T-cell (primary cell): ENCODE measurements around the gene CCDC33. TPM values are rescaled to one million over a fixed set of nuclear protein-coding genes. Genes with fewer than 3 reads are reported as not detected.

ENCODE experiments used
- ATAC-seq, 4 experiments: fragments of 200-7000 bp in 3 of 4; fragments of 150-1000 bp in 1 of 4; cut with Tn5 transposase; replicated peaks in 1 of 4; 1 replicate in 3 of 4; 2 replicates in 1 of 4; pipeline ENCODE4 v1.10.0; 2021; ENCODE audit warnings: moderate library complexity in 3 of 4, mild to moderate bottlenecking in 2 of 4, moderate number of reproducible peaks in 1 of 4
- CTCF ChIA-PET, 2 donors: fragments of 300-600 bp; sonication (Branson Sonifier 250); formaldehyde crosslinking; loops; one replicate each; lab custom pipeline; 2022; ENCODE audit warnings: antibody characterized with exemption in 2 of 2; lab: Charles Lee
- POLR2A ChIA-PET, 2 donors: fragments of 300-600 bp; sonication (Branson Sonifier 250); formaldehyde crosslinking; loops; one replicate each; lab custom pipeline; 2022; ENCODE audit warnings: antibody characterized with exemption in 2 of 2; lab: Charles Lee
- DNase-seq, 35 experiments: peaks; one replicate each; pipeline versions ENCODE4 v3.0.0 to v3.0.0-alpha.2; 2013 to 2023
- H3K27ac ChIP-seq: one replicate; pipeline ENCODE4 v1.5.1; 2013; ENCODE audit warnings: low read length
- H3K27me3 ChIP-seq, 2 experiments: replicated peaks in 1 of 2; 1 replicate in 1 of 2; 2 replicates in 1 of 2; pipeline versions ENCODE4 v1.6.1 to v1.7.0; 2013; ENCODE audit warnings: low read length in 1 of 2, mixed read lengths in 1 of 2; ENCODE audit not compliant: control insufficient read depth in 2 of 2, insufficient read depth in 2 of 2; ENCODE audit errors: extremely low read depth in 1 of 2
- H3K36me3 ChIP-seq, 2 donors: 1 replicate in 1 of 2; 2 replicates in 1 of 2; pipeline versions ENCODE4 v1.6.1 to v1.7.0; 2013; ENCODE audit warnings: low read length in 1 of 2; ENCODE audit not compliant: control insufficient read depth in 2 of 2, insufficient read depth in 1 of 2; ENCODE audit errors: extremely low read depth in 1 of 2
- H3K4me1 ChIP-seq, 2 experiments: 1 replicate in 1 of 2; 2 replicates in 1 of 2; pipeline versions ENCODE4 v1.6.1 to v1.7.0; 2013; ENCODE audit warnings: low read length in 2 of 2, mixed read lengths in 1 of 2; ENCODE audit not compliant: insufficient read depth in 2 of 2, control insufficient read depth in 1 of 2; ENCODE audit errors: extremely low read depth in 1 of 2
- H3K4me3 ChIP-seq, 2 donors: 1 replicate in 1 of 2; 2 replicates in 1 of 2; pipeline versions ENCODE4 v1.5.1 to v1.7.0; 2013; ENCODE audit warnings: mild to moderate bottlenecking in 2 of 2, low read length in 1 of 2, moderate library complexity in 1 of 2; ENCODE audit not compliant: control insufficient read depth in 1 of 2; ENCODE audit errors: extremely low read depth in 1 of 2
- H3K9me3 ChIP-seq: 2 replicates; pipeline ENCODE4 v1.7.0; 2013
- H3K27ac Mint-ChIP-seq, 2 donors: one replicate each; pipeline ENCODE4 v1.8.0; 2020 to 2021; ENCODE audit warnings: mild to moderate bottlenecking in 2 of 2, mixed read lengths in 2 of 2
- H3K27me3 Mint-ChIP-seq, 2 donors: one replicate each; pipeline ENCODE4 v1.8.0; 2021 to 2022; ENCODE audit warnings: mixed read lengths in 2 of 2
- H3K36me3 Mint-ChIP-seq: one replicate; pipeline ENCODE4 v1.8.0; 2021; ENCODE audit warnings: mixed read lengths
- H3K4me1 Mint-ChIP-seq, 3 donors: one replicate each; pipeline ENCODE4 v1.8.0; 2020 to 2022; ENCODE audit warnings: mixed read lengths in 3 of 3, mild to moderate bottlenecking in 1 of 3
- H3K4me3 Mint-ChIP-seq, 3 donors: one replicate each; pipeline ENCODE4 v1.8.0; 2020 to 2022; ENCODE audit warnings: mild to moderate bottlenecking in 3 of 3, mixed read lengths in 3 of 3, moderate library complexity in 3 of 3
- H3K9me3 Mint-ChIP-seq, 3 donors: one replicate each; pipeline ENCODE4 v1.8.0; 2020 to 2022; ENCODE audit warnings: mixed read lengths in 3 of 3
- WGBS: methylation state at CpG from one replicate; pipeline ENCODE4 v1.1.5; 2013; ENCODE audit warnings: missing lambda C conversion rate; ENCODE audit not compliant: insufficient coverage; 5-methylcytosine and 5-hydroxymethylcytosine counted together
- total RNA-seq, 35 experiments: library from RNA in 6 of 35; stranded (reverse) in 6 of 35; fragments of 120-200 nt in 1 of 35; gene quantifications; one replicate each; pipeline versions ENCODE4 v1.2.1 to v1.2.4 and lab custom pipeline; 2013 to 2026

Gene CCDC33
- total RNA-seq, 5 donors from 2014 or later (not counting 1 experiment from before 2014, with no cell fraction given), result not detected

DNA sequence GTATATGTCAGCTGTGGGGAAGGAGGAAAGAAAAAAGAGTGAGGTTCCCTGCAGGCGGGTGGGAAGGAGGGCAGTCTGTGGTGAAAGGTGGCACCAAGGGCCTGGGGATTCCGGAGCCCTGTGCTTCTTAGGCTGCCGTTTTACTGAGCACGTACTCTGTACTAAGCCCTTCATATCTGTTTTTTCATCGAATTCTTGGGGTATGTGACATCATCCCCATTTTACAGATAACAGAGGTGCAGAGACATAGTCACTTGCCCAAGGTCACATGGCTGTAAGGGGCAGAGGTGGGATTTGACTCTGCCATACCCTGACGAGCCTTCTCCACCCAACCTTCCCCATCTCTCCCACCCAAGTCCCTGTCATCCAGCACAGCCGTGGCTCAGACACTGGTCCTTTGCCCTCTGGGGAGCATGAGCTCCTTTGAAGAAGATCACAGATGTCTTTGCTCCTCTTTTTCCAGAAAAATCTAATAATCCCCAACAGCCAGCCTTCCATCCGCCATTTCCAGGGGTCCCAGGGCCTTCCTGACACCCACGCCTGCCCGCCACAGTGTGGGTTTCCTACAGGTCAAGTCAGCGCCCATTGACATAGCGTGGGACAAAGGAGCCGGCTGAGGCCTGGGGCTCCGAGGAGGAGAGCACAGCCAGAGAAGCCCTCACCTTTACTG, 107.1 kb downstream of the CCDC33 start:
- Mint-ChIP-seq H3K27me3 (peaks cover 0 to 7% of the 10 kb centered on the region in 2 donors), H3K36me3 (no peaks in the 10 kb centered on the region), H3K27ac (no peak overlapping the region), H3K4me1 (no peaks in the 10 kb centered on the region), H3K4me3 (no peak overlapping the region), H3K9me3 (no peaks in the 10 kb centered on the region)
- no peaks in the 10 kb centered on the region for H3K36me3 ChIP-seq
- H3K4me1 ChIP-seq, result no peaks in the 10 kb centered on the region
- DNase-seq (no peak), ATAC-seq (no peak)
- no peak overlapping the region for H3K4me3 ChIP-seq
- peaks cover 0 to 17% of the 10 kb centered on the region in 2 experiments for H3K27me3 ChIP-seq
- POLR2A ChIA-PET, result no interaction called here
- WGBS, result 86% methylated on average over 10 of the region's 14 CpGs
- no peaks in the 10 kb centered on the region for H3K9me3 ChIP-seq
- H3K27ac ChIP-seq, result no peak overlapping the region
- CTCF ChIA-PET, result no interaction called here

DNA sequence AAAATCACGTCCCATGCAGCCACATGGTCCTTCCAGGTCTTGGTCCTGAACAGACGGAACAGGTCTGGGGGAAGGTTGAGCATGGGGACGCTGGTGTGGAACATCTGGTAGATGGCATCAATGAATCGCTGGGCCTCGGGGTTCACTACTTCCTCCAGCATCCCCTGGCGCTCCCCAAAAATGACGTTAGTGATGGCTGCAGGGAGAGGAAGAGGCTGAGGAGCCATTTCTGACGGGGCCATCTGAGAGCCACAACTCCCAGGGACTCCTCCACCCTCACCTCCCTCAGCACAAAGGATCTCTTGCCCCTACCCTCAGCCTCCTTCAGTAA, 107.6 kb downstream of the CCDC33 start:
- Histone ChIP-seq H3K36me3 (no peaks in the 10 kb centered on the region), H3K27ac (no peak overlapping the region), H3K27me3 (peaks cover 0 to 17% of the 10 kb centered on the region in 2 experiments), H3K4me3 (no peak overlapping the region), H3K9me3 (no peaks in the 10 kb centered on the region), H3K4me1 (no peaks in the 10 kb centered on the region)
- no peak overlapping the region for H3K4me3 Mint-ChIP-seq
- ATAC-seq (no peak), DNase-seq (no peak)
- peaks cover 0 to 7% of the 10 kb centered on the region in 2 donors for H3K27me3 Mint-ChIP-seq
- no peaks in the 10 kb centered on the region for H3K9me3 Mint-ChIP-seq
- CTCF ChIA-PET, result no interaction called here
- H3K36me3 Mint-ChIP-seq, result no peaks in the 10 kb centered on the region
- WGBS, result no CpG with 5 or more reads among the region's 8 CpGs
- no peaks in the 10 kb centered on the region for H3K4me1 Mint-ChIP-seq
- H3K27ac Mint-ChIP-seq, result no peak overlapping the region
- POLR2A ChIA-PET, result no interaction called here

DNA sequence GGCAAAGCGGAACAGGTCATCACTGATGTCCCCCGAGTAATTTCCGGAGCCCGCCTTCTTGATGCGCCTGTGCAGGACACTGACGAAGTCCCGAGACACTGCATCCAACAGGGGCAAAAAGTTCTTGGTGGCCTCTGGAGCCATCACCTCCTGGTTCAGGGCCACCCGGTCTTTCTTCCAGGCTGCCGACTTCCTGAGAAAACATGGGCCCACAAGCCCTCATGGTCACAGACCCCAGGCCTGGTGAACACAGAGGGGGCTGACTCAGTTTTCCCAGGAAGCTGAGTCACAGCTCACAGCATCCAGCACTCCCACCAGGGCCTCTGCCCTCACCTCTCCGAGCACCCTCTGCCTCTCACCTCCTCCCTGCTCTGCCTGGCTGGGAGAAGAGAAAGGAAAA, 108.9 kb downstream of the CCDC33 start:
- no peak overlapping the region for H3K27ac ChIP-seq
- H3K4me1 ChIP-seq, result no peaks in the 10 kb centered on the region
- no peaks in the 10 kb centered on the region for H3K36me3 Mint-ChIP-seq
- H3K9me3 Mint-ChIP-seq, result no peaks in the 10 kb centered on the region
- H3K9me3 ChIP-seq, result no peaks in the 10 kb centered on the region
- H3K27ac Mint-ChIP-seq, result no peak overlapping the region
- ATAC-seq (no peak), DNase-seq (no peak)
- H3K27me3 ChIP-seq, result peaks cover 0 to 14% of the 10 kb centered on the region in 2 experiments
- ChIA-PET POLR2A (no interaction called here), CTCF (no interaction called here)
- H3K4me3 Mint-ChIP-seq, result no peak overlapping the region
- no peaks in the 10 kb centered on the region for H3K4me1 Mint-ChIP-seq
- no peaks in the 10 kb centered on the region for H3K36me3 ChIP-seq
- H3K27me3 Mint-ChIP-seq, result peaks cover 0 to 7% of the 10 kb centered on the region in 2 donors
- 82% methylated on average over 9 of the region's 10 CpGs for WGBS
- no peak overlapping the region for H3K4me3 ChIP-seq

- no peak for ATAC-seq
- Mint-ChIP-seq H3K27ac (no peak overlapping the region), H3K4me3 (no peak overlapping the region), H3K36me3 (no peaks in the 10 kb centered on the region), H3K4me1 (no peaks in the 10 kb centered on the region), H3K9me3 (no peaks in the 10 kb centered on the region), H3K27me3 (peaks cover 7 to 11% of the 10 kb centered on the region in 2 donors)
- WGBS, result 89% methylated on average over 10 of the region's 13 CpGs
- Histone ChIP-seq H3K27me3 (peaks cover 0 to 12% of the 10 kb centered on the region in 2 experiments), H3K36me3 (no peaks in the 10 kb centered on the region), H3K27ac (no peak overlapping the region), H3K9me3 (no peaks in the 10 kb centered on the region), H3K4me3 (no peak overlapping the region), H3K4me1 (no peaks in the 10 kb centered on the region)
- ChIA-PET POLR2A (no interaction called here), CTCF (no interaction called here)
- no peak for DNase-seq
Measured at GRCh38 chr15:74347757-74348250, 111.7 kb downstream of the CCDC33 start.

DNA sequence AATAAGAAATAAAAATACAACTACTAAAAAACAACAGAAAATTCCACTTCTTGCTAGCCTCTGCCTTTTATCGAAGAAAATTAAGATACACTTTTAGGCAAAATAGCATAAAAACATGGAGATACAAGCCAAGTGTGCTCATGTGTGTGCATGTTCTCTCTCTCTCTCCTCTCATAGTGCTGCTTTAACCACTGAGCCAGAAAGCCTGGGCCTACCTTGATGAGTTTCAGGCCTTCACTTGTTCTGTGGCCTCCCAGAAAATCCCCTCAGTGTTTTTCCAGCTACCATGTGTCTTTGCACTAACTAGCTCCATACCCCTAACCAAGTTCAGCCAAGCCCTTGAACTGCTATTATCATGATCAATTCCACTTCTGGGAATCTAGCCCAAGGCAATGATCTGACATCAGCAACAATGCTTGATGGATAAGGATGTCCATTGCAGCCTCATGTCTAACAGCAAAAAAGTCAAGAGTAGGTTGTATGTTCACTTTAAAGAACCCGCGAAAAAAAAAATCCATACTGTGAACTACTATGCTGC, 113.2 kb downstream of the CCDC33 start:
- H3K4me3 ChIP-seq, result no peak overlapping the region
- H3K27ac ChIP-seq, result no peak overlapping the region
- 100% methylated on average over 1 of the region's 3 CpGs for WGBS
- H3K36me3 Mint-ChIP-seq, result no peaks in the 10 kb centered on the region
- H3K4me1 Mint-ChIP-seq, result no peaks in the 10 kb centered on the region
- H3K27ac Mint-ChIP-seq, result no peak overlapping the region
- H3K9me3 Mint-ChIP-seq, result peaks cover 0 to 1% (median 0%) of the 10 kb centered on the region in 3 donors
- POLR2A ChIA-PET, result no interaction called here
- CTCF ChIA-PET, result no interaction called here
- H3K27me3 ChIP-seq, result peaks cover 0 to 8% of the 10 kb centered on the region in 2 experiments
- ATAC-seq (no peak), DNase-seq (no peak)
- H3K36me3 ChIP-seq, result no peaks in the 10 kb centered on the region
- H3K9me3 ChIP-seq, result no peaks in the 10 kb centered on the region
- no peaks in the 10 kb centered on the region for H3K4me1 ChIP-seq
- no peak overlapping the region for H3K4me3 Mint-ChIP-seq
- H3K27me3 Mint-ChIP-seq, result peaks cover 8 to 16% of the 10 kb centered on the region in 2 donors

DNA sequence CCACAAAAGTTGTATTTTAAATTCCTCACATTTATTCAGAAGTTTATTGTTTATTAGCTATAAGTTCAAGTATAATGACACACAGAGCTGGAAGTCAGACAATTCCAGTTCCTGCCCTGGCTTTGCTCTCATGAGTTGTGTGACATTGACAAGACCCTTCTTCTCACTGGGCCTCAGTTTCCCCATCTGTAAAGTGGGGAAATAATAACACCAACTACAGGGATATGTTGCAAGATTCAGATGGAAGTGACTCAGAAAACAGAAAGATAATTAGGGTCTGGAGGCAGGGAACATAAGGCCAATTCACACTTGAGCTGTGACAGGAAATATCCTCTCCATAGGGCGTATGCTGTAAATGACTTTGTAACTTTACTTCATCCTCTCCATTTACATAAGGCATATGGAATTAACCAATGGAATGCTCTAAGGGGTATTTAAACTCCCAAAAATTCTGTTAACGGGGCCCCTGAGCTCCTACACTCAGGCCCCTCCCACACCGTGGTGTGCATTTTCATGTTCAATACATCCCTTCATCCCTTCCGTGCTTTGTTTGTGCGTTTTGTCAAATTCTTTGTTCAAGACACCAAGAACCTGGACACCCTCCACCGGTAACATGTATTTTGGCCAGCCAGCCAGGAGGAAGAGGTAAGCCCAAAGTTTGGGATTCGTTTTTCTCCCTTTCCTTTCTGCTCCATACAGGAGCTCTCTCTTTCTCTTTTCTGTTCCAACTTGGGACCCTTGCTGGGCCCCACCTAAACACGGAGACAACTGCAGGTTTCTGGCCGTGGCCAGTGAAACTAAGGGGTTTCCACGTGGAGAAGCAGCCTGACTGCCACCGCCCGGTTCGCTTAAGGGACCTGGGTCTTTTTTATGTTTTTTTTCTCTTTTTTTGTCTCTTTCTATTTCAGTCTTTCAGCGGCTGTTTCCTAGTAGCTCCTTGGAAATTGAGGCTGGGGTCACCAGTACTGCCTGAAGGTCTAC, 114.5 kb downstream of the CCDC33 start:
- Histone ChIP-seq H3K27ac (no peak overlapping the region), H3K9me3 (no peaks in the 10 kb centered on the region), H3K4me1 (no peaks in the 10 kb centered on the region), H3K4me3 (no peak overlapping the region), H3K27me3 (peaks cover 0 to 4% of the 10 kb centered on the region in 2 experiments), H3K36me3 (no peaks in the 10 kb centered on the region)
- ChIA-PET POLR2A (interaction anchor here in 1 of 2 donors (0.7 kb wide), 1 partner anchor 400 kb away, joined by 3 read pairs; no protein-coding TSS in a partner anchor), CTCF (no interaction called here)
- WGBS, result 84% methylated on average over 12 of the region's 14 CpGs
- Mint-ChIP-seq H3K27ac (no peak overlapping the region), H3K4me1 (no peaks in the 10 kb centered on the region), H3K4me3 (no peak overlapping the region), H3K36me3 (no peaks in the 10 kb centered on the region), H3K9me3 (peaks cover 0 to 10% (median 0%) of the 10 kb centered on the region in 3 donors), H3K27me3 (peaks cover 21 to 24% of the 10 kb centered on the region in 2 donors)
- DNase-seq (no peak), ATAC-seq (no peak)
